Duodenal mucosa (tissue), 2 donors: ENCODE results near the gene SNX5.
"Not testable (repeated sequence)": the region's sequence is repeated elsewhere in the genome, so short reads cannot be mapped to it uniquely, and the experiment has no call there.

ENCODE experiments used
- H3K27ac ChIP-seq: one replicate; pipeline ENCODE4 v1.7.0; 2013; ENCODE audit warnings: low read depth, low read length
- H3K27me3 ChIP-seq, 2 donors: one replicate each; pipeline ENCODE4 v1.7.0; 2013; ENCODE audit warnings: low read length in 2 of 2, control low read depth in 1 of 2; ENCODE audit not compliant: insufficient read depth in 2 of 2, control insufficient read depth in 1 of 2
- H3K36me3 ChIP-seq, 2 donors: one replicate each; pipeline ENCODE4 v1.7.0; 2013; ENCODE audit warnings: low read length in 2 of 2, control low read depth in 1 of 2; ENCODE audit not compliant: insufficient read depth in 2 of 2, control insufficient read depth in 1 of 2
- H3K4me1 ChIP-seq, 2 donors: one replicate each; pipeline ENCODE4 v1.7.0; 2013; ENCODE audit warnings: low read length in 2 of 2, control low read depth in 1 of 2; ENCODE audit not compliant: insufficient read depth in 2 of 2, control insufficient read depth in 1 of 2
- H3K4me3 ChIP-seq, 2 donors: one replicate each; pipeline ENCODE4 v1.7.0; 2013; ENCODE audit warnings: low read length in 2 of 2, low read depth in 1 of 2
- H3K9ac ChIP-seq, 2 donors: one replicate each; pipeline ENCODE4 v1.7.0; 2013; ENCODE audit warnings: low read length in 2 of 2, low read depth in 1 of 2
- H3K9me3 ChIP-seq, 2 donors: one replicate each; pipeline ENCODE4 v1.7.0; 2013; ENCODE audit warnings: low read length in 2 of 2, control low read depth in 1 of 2; ENCODE audit not compliant: control insufficient read depth in 1 of 2

Gene SNX5

DNA sequence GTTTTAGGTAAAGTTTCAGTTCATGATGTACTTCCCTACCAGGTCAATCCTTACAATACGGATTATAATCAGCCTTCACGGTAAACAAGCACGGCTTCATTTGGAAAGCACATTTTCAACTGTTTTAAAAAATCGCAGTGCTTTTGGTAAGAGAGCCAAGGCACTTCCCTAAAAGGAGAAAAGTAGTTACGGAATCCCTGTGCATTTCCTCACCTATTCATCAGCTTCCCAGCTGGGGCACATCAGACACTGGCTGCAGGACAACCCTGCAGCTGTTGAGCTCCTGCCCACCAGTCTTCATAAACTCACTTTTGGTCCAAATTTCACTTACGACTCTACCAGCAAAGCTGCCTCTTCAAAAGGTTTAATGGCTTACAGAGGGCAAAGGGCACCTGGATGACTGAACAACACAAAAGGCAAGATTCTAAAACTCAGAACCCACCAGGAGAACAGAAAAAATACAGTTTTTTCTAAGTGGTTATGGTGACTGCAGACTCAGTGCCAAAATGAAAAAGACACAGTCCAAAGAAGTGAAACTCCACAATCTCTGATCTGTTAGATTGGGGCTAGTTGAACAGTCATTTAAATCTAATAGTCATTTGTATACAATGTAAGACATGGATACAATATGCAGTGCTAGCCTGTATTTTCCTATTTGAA is 7.5 kb downstream of the SNX5 start:
- no peaks in the 10 kb centered on the region for H3K9me3 ChIP-seq
- peaks cover 75 to 80% of the 10 kb centered on the region in 2 donors for H3K4me1 ChIP-seq
- H3K9ac ChIP-seq: peak overlapping the region in 1 of 2 donors; percentile 31
- no peaks in the 10 kb centered on the region for H3K27me3 ChIP-seq
- no peak overlapping the region for H3K27ac ChIP-seq
- H3K4me3 ChIP-seq: peak overlapping the region; percentile 18 to 33
- peaks cover 0 to 8% of the 10 kb centered on the region in 2 donors for H3K36me3 ChIP-seq

DNA sequence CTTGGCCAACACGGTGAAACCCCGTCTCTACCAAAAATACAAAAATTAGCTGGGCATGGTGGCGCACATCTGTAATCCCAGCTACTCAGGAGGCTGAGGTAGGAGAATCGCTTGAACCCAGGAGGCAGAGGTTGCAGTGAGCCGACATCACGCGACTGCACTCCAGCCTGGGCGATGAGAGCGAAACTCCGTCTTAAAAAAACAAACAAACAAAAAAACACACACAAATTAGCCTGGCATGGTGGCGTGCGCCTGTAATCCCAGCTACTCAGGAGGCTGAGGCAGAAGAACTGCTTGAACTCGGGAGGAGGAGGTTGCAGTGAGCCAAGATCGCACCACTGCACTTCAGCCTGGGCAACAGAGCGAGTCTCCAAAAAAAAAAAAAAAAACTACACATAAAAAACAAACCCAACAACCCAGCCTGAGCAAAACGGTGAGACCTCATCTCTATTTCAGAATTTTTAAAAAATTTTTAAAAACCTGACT is 8.2 kb downstream of the SNX5 start:
- not testable (repeated sequence) for H3K27me3 ChIP-seq, H3K9ac ChIP-seq, H3K27ac ChIP-seq, H3K4me3 ChIP-seq, H3K9me3 ChIP-seq
- Histone ChIP-seq H3K4me1 (peaks cover 75 to 76% of the 10 kb centered on the region in 2 donors), H3K36me3 (peaks cover 0 to 14% of the 10 kb centered on the region in 2 donors)

DNA sequence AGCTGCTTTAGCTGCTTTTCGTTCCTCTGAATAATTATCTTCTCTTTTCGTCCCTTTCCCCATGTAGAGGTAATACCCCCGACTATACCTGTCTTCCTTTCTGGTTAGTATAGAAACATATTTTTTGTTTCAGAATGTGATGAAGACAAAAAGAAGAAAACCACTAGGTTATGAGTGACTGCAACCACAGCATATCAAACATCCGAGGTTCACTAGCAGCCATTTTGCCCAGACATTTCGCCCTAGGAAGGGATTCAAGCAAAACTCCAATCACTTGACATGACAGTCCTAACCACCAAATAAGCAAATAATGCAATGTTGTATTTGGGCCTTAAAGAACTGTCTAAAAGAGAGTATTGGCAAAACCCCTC is 9.4 kb downstream of the SNX5 start:
- no peaks in the 10 kb centered on the region for H3K9me3 ChIP-seq
- H3K27me3 ChIP-seq: no peaks in the 10 kb centered on the region
- H3K4me3 ChIP-seq: peak overlapping the region in 1 of 2 donors; percentile 34
- peak overlapping the region; percentile 58 for H3K27ac ChIP-seq
- H3K4me1 ChIP-seq: peaks cover 63 to 64% of the 10 kb centered on the region in 2 donors
- H3K36me3 ChIP-seq: peaks cover 9 to 25% of the 10 kb centered on the region in 2 donors
- peak overlapping the region; percentile 38 for H3K9ac ChIP-seq

DNA sequence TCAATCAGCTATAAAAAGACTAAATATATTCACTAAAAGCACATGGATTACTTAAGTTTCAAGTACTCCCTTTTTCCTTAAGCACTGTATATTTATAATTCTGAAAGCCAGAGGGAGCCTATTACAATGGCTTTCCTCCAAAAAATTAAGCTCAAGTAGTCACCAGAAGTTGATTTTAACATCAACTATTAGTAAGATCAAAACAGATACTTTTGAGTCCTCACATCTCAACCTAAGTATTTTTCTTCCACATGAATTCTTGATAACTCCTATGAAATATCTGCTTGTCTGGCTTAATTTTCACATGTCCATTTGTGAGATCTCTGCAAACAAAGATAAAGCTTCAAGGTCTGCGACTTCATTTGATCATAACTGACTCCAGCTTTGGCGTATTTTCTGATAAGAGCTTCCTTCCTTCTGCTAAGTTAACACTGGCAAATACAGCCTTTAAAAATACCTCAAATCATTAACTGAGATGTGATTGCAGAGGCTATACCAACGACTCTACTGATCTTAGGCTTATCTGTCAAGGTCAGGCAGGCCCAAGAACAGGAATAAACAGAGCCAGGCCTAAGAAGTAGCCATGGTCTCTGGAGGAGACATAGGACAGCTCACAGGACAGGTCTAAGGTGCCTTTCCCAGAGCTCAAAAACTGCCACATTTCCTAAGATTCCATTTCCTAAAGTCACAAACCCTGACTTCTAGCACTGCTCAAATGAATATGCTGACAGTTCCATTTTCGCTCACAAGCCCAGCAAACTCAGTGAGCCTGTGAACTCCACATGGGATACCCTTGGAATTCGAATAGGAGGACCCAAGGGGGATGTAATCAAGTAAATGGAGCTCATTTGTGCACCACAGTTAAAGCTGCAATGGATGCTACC is 10.0 kb downstream of the SNX5 start:
- no peaks in the 10 kb centered on the region for H3K9me3 ChIP-seq
- H3K4me1 ChIP-seq: peaks cover 57% of the 10 kb centered on the region in 2 donors
- H3K27ac ChIP-seq: peak overlapping the region; percentile 58
- peak overlapping the region; percentile 23 to 34 for H3K4me3 ChIP-seq
- H3K27me3 ChIP-seq: no peaks in the 10 kb centered on the region
- peak overlapping the region; percentile 38 for H3K9ac ChIP-seq
- peaks cover 15 to 32% of the 10 kb centered on the region in 2 donors for H3K36me3 ChIP-seq

DNA sequence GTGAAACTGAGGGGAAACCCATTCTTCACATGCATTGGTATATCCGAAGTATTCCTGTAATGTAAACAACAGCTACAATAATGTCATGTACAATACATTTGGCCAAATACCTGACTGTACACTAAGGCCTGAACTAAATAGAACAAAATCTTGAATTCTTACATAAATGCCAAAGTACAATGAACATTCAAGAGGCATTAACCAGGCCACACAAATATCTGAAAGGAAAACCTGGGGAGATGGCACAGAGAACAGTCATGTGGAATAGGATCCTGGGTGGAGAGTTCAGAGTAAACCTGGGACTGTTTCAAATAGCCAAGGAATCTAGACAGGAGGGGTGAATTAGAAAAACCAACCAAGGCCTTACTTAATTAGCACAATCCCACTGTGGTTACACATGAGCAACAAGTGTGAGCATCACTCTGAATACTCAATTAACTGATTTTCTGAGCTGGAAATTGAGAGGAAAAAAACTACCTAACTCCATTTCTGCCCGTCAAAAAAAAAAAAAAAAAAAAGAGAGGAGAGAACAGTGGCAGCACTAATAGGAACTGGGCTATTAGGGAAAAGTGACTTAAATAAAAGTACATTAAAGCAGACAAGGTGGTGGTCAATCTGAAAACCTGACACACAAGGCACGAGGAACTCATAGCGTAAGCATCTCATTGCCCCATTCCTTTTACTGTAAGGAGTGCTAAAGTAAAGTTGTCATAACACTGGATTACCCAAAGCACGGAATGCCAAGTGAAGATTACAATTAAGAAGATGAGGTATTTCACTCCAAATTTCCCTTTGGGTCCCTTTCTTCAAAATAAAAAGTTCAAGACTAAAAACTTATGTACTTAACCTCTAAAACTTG is 10.9 kb downstream of the SNX5 start:
- Histone ChIP-seq H3K27me3 (no peaks in the 10 kb centered on the region), H3K27ac (no peak overlapping the region), H3K4me3 (peak overlapping the region in 1 of 2 donors; percentile 23), H3K36me3 (peaks cover 24 to 40% of the 10 kb centered on the region in 2 donors), H3K4me1 (peaks cover 49% of the 10 kb centered on the region in 2 donors), H3K9ac (no peak overlapping the region), H3K9me3 (no peaks in the 10 kb centered on the region)

DNA sequence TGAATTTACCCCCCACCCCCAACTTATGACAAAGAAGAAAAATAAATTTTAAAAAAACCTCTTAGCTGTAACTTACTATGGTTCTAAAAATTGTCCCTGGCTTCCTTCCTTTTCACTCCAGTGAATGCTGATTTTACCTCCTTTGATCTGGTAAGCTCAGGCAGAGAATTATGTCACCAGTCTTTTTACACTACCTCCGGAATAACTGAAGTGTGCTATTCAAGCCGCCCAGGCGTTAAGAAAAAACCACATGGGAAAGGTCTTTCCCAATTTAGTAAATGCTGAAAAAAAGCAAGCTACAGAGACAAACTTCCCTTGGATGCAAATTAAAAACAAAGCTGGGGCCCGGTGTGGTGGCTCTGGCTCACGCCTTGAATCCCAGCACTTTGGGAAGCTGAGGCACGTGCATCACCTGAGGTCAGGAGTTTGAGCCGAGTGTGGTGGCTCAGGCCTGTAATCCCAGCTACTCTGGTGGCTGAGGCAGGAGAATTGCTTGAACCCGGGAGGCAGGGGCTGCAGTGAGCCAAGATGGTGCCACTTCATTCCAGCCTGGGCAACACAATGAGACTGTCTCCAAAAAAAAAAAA is 12.4 kb downstream of the SNX5 start:
- H3K27ac ChIP-seq: no peak overlapping the region
- peaks cover 32 to 55% of the 10 kb centered on the region in 2 donors for H3K36me3 ChIP-seq
- no peak overlapping the region for H3K9ac ChIP-seq

DNA sequence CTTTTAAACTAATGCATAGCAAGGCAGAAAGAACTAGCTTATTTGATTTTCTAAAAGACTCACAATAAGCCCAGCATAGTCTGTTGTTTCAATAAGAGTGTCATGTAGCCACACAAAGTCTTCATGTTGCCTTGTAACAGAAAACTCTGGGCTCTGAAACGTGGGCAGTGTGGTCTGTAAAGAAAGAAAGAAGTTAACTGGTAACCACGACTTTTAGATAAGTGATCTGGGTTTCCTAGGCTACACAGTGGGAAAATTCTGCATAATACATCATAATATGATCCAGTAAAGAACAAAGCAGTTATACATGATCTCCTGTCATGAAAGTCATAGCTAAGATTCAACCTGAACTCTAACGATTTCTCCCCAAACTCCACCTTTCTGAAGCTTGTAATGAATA is 13.3 kb downstream of the SNX5 start:
- H3K4me3 ChIP-seq: no peak overlapping the region
- peaks cover 28 to 29% of the 10 kb centered on the region in 2 donors for H3K4me1 ChIP-seq
- peaks cover 40 to 64% of the 10 kb centered on the region in 2 donors for H3K36me3 ChIP-seq
- H3K9me3 ChIP-seq: no peaks in the 10 kb centered on the region
- H3K9ac ChIP-seq: no peak overlapping the region
- no peaks in the 10 kb centered on the region for H3K27me3 ChIP-seq
- H3K27ac ChIP-seq: no peak overlapping the region

More for the DNA sequence above, 12.4 kb downstream of the SNX5 start:
- Histone ChIP-seq H3K4me3 (no peak overlapping the region), H3K9me3 (no peaks in the 10 kb centered on the region), H3K4me1 (peaks cover 35 to 36% of the 10 kb centered on the region in 2 donors), H3K27me3 (no peaks in the 10 kb centered on the region)

DNA sequence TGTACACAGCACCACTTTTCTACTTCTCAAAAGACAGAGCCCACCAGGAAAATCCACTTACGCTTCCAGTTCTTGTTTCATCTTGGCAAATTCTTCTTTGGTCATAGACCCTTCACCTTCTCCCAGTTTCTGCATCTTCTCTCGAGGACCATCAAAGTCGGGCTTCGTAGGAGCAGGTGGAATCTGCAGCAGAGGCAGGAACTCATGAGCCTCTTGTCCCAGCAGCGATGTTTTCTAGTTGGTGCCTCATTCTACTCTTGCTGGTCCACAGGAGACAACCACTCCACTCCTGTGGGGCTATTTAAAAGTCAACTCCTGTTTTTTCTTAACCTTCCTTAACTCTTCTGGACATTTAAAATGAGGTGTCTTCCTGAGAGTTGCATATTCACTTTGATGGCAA is 14.7 kb downstream of the SNX5 start:
- H3K9ac ChIP-seq: no peak overlapping the region
- H3K36me3 ChIP-seq: peaks cover 53 to 77% of the 10 kb centered on the region in 2 donors
- no peak overlapping the region for H3K27ac ChIP-seq
- peaks cover 15% of the 10 kb centered on the region in 2 donors for H3K4me1 ChIP-seq
- H3K27me3 ChIP-seq: no peaks in the 10 kb centered on the region
- no peaks in the 10 kb centered on the region for H3K9me3 ChIP-seq
- no peak overlapping the region for H3K4me3 ChIP-seq
